ENCODE results near the gene WDFY3.

Gene WDFY3

DNA sequence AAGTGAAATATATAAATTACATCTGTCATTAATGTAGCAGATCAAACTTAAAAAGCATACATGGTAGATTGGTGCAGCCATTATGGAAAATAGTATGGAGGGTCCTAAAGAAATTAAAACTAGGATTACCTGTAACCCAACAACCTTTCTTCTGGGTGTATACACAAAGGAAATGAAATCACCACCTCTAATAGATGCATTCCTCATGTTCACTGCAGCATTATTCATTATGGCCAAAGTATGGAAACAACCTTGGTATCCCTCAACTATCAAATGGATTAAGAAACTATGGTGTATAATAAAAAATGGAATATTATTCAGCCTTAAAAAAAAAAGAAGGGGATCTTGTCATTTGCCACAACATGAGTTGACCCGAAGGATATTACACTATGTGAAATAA is 13.7 kb downstream of the WDFY3 start:
- DNase-seq (ENCODE audit: low read depth): no peak

DNA sequence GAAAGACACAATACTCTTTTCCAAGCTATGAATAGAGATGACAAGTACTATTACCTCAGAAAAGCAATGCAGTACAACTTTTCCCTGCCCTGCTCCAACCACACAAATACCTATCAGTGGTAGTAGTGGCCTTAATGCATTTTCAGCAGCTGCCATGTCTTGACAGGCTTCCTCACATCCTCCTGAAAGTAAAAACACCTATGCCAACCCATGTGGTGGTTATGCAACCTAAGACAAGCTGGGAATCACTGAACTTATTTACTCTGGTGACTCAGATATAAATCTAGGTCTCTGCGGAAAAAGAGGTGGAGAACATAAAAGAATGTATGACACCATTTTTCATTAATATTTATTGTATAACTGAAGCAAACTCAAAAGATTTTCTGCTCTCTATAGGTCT is 14.5 kb downstream of the WDFY3 start:
- peak; percentile 51 for DNase-seq (ENCODE audit: low read depth)

- no peak for DNase-seq (ENCODE audit: low read depth)
Measured at GRCh38 chr4:84948056-84948455, 18.4 kb downstream of the WDFY3 start.

GRCh38 chr4:84944947-84945346 is 21.5 kb downstream of the WDFY3 start:
- DNase-seq (ENCODE audit: low read depth): peak; percentile 24

GRCh38 chr4:84940960-84941359 is 25.5 kb downstream of the WDFY3 start:
- DNase-seq (ENCODE audit: low read depth): no peak

- no peak for DNase-seq (ENCODE audit: low read depth)
Measured at GRCh38 chr4:84939113-84939512, 27.4 kb downstream of the WDFY3 start.

GRCh38 chr4:84938316-84938715 is 28.2 kb downstream of the WDFY3 start:
- peak; percentile 42 for DNase-seq (ENCODE audit: low read depth)

DNA sequence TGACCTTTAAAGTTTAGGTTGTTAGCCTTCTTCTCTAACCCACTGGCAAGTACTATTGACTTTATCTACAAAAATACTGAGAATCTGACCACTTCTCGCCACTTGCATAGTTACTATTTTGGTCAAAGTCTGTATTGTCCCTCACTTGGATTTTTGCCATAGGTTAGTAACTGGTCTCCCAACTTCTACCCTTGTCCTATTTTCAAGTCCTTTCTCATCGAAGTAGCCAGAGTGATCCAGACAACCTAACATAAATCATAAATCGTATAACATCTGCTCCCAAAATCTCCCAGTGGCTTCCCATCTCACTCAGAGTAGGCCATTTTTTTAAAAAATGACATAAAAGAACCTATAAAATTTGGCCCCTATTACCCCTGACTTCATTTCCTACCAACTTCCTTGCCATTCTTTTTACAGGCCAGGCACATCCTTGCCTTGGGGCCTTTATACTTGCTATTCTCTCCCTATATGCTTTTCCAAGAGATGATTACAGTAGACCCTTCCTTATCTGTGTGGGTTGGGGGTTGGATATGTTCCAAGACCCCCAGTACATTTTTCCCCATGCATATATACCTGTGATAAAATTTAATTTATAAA is 29.0 kb downstream of the WDFY3 start:
- DNase-seq (ENCODE audit: low read depth): no peak

DNA sequence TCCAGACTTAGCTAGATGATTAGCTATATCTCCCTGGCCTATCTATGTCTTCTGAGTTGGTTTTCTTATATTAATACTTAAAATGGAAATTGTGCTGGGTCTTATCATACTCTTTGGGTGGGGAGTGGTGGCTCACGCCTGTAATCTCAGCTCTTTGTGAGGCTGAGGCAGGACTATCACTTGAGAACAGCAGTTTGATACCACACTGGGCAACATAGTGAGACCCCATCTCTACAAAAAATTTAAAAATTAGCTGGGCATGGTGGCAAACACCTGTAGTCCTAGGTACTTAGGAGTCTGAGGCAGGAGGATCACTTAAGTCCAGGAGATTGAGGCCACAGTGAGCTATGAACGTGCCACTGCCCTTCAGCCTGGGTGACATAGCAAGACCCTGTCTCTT is 30.4 kb downstream of the WDFY3 start:
- DNase-seq (ENCODE audit: low read depth): no peak

DNA sequence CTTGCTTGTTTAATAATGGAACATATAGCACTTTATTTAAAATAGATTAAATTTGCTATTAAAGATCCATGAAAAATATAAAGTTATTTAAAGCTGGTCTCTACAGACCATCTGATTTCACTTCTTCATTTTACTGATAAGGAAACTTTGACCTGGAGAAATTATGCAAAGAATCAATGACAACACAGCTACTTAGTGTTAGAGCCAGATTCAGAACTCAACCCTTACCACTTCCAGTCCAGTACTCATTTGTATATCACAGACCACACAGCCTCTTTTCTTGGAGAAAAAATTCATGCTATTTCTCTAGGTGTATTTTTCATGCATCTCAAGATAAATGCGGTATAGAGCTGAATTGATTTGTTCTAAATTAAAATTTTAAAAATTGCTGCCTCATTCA is 34.0 kb downstream of the WDFY3 start:
- DNase-seq (ENCODE audit: low read depth): no peak

DNA sequence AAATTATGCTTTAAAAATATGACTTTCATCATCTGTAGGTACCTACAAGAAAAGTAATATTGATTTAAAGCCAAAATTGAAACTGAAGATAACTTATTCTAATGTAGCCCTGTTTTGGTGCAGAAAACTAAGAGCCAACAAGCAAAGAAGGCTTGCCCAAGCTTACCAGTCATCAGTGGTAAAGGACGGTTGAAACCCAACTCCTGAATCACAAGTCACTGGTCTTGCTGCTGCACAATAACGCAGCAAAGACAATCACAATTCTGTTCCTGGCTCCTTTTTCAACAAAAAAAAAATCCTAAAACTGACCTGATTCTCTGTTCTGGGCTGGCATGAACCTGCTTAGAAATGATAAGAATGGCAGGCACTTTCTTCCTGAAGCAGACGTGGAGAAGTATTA is 34.5 kb downstream of the WDFY3 start:
- DNase-seq (ENCODE audit: low read depth): no peak

GRCh38 chr4:84931274-84931673 is 35.2 kb downstream of the WDFY3 start:
- no peak for DNase-seq (ENCODE audit: low read depth)

- no peak for DNase-seq (ENCODE audit: low read depth)
Measured at GRCh38 chr4:84928089-84928488, 38.4 kb downstream of the WDFY3 start.

- DNase-seq (ENCODE audit: low read depth): no peak
Measured at GRCh38 chr4:84927428-84927827, 39.1 kb downstream of the WDFY3 start.

GRCh38 chr4:84925558-84925957 is 40.9 kb downstream of the WDFY3 start:
- DNase-seq (ENCODE audit: low read depth): no peak

- no peak for DNase-seq (ENCODE audit: low read depth)
Measured at GRCh38 chr4:84924434-84924833, 42.1 kb downstream of the WDFY3 start.

DNA sequence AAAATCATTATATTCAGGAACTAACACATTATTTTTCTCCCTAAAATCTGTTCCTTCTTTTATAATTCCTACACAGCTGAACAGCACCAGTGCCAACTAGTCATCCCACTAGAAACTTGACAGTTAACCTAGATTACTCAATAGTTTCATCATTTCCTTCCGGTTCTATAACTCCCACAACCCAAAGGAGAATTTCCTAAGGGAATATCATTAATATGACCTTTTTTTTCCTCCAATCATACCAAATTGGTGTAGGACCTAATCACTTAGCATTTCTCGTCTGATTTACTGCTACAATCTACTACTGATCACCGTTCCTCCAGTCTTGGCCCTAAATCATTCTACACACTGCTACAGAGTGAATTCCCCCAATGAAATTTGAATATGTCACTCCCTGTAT is 45.9 kb downstream of the WDFY3 start:
- peak; percentile 22 for DNase-seq (ENCODE audit: low read depth)

DNA sequence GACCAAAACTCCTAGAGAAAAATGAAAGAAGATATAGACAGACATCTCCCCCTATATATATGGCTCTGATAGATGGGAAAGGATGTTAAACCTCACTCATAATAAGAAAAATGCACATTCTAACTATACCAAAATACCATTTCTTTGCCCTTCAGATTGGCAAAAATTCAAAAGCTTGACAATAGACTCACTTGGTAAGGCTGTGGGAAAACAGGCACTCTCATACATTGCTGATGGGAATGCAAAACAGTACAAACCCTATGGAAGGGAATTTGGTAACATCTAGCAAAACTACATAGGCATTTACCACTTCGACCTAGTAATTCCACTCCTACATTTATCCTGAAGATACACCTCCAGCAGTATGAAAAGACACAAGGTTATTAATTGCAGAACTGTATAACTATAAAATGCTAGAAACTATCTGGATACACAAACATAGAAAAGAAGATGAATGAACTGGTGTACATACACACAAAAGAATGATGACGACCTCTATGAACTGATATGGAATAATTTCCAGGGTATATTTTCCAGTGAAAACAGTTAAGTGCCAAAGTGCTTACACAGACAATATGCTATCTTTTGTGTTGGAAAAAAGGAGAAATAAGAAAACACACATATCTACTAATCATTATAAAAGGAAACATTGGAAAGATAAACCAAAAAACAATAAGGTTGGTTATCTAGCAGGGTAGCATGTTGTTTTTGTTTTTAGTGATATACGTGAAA is 48.5 kb downstream of the WDFY3 start:
- DNase-seq (ENCODE audit: low read depth): no peak

- DNase-seq (ENCODE audit: low read depth): no peak
Measured at GRCh38 chr4:84917086-84917821, 49.2 kb downstream of the WDFY3 start.

DNA sequence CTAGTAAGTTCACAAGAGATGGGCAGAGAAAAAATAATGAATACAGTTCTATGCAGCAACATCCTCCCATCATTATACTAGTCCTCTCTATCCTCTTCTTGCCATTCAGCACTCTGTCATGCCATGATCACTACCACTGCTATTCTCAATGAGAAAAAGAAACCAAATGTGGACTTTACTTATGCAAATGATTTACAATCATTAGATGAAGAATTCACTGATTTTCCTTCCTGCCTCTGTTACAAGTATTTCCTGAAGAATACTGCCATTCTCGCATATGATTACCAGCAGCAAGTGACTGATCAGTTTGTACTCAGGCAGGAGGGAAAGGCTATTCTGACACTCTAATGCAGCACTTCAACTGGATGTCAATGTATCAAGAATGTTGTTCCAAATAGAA is 50.3 kb downstream of the WDFY3 start:
- DNase-seq (ENCODE audit: low read depth): no peak

DNA sequence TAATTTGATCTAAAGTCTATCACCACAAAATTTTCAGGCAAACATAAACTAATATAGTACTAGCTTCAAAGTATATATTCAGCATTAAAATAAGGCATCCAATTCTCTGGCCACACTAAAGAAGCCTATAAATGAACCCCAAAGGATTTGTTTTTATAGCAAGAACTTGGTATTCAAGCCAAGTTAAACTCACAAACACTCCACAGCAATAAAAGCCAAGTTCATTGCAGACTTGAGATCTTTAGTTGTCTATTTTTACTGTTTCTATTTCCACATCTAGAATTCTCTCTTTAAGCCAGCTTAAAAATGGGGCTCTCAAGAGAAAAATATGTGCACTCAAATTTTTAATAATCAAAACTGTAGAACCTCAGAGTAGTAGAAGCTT is 51.1 kb downstream of the WDFY3 start:
- DNase-seq (ENCODE audit: low read depth): no peak

DNA sequence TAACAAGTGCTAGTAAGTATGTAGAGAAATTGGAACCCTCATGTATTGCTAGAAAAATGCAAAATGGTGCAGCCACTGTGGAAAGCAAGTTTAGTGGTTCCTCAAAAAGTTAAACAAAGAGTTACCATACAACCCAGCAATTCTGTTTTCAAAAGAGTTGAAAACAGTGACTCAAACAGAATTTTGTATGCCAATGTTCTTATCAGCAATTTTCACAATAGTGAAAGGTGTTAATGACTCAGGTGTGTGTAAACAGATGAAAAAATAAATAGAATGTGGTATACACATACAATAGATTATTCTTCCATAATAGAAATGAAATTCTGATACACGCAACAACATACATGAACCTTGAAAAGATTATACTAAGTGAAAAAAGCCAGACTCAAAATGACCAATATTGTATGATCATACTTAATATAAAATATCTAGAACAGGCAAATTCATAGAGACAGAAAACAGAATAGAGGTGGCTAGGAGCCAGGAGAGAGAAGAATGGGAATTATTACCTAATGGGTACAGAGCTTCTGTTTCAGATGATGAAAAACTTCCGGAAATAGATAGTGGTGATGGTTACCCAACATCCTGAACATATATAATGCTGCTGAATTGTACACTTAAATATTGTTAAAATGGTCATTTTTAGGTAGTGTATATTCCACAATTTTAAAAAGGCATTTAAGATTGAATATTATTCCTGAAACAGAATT is 51.6 kb downstream of the WDFY3 start:
- no peak for DNase-seq (ENCODE audit: low read depth)

DNA sequence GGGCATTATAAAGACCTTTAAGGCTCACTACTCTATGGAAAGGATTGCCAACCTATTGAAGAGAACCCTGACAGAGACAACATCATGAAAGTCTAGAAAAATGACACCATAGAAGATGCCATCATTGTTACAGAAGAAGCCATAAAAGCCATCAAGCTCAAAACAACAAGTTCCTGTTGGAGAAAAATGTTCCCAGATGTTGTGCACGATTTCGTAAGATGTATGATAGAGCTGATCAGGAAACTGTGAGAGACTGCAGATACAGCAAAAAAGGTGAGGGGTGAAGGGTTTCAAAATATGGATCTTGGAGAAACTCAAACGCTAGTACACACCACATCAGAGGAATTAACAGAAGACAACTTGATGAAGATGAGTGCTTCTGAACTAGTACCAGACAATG is 53.3 kb downstream of the WDFY3 start:
- no peak for DNase-seq (ENCODE audit: low read depth)

Data from non-pigmented ciliary epithelial cell (primary cell).